Breast epithelium (tissue), 3 donors: ENCODE results near the gene GNA12.

Experiments used
- CTCF ChIP-seq, 3 donors: fragments of 450-650 bp; IDR thresholded peaks; one replicate each; pipeline ENCODE4 v1.5.1; 2016 to 2017; ENCODE audit warnings: antibody characterized with exemption in 3 of 3, mild to moderate bottlenecking in 3 of 3, moderate library complexity in 3 of 3
- POLR2A ChIP-seq: fragments of 450-650 bp; IDR thresholded peaks from one replicate; pipeline ENCODE4 v1.6.1; 2016; ENCODE audit warnings: antibody characterized with exemption, mild to moderate bottlenecking, moderate library complexity
- POLR2AphosphoS5 ChIP-seq, 3 donors: sonication (generic); formaldehyde crosslinking; IDR thresholded peaks; one replicate each; pipeline ENCODE4 v1.6.1; 2017; ENCODE audit warnings: antibody characterized with exemption in 3 of 3

GRCh38 chr7:2750004-2750407, 94.1 kb downstream of the GNA12 start:
- TF ChIP-seq CTCF (IDR thresholded peaks at IDR 0.05) (no peak), POLR2A (no peak), POLR2AphosphoS5 (IDR thresholded peaks at IDR 0.05) (no peak)
